GM12878 (cell line): Measurements from ENCODE around the gene NME7. TPM values are rescaled to one million over a fixed set of nuclear protein-coding genes. Genes with fewer than 3 reads are reported as not detected.

Source experiments
- ATAC-seq: fragments of 200-7000 bp; cut with Tn5 transposase; 3 replicates; pipeline ENCODE4 v1.9.1; 2020; ENCODE audit warnings: mild to moderate bottlenecking, moderate library complexity
- BruUV-seq: library from RNA; stranded (reverse); fragments of 400-500 nt; replicated peaks from 2 replicates; lab custom pipeline; 2021; lab: Mats Ljungman, UMichigan
- CTCF ChIA-PET: fragments of 300-600 bp; sonication (Branson Sonifier 250); formaldehyde crosslinking; extraction: SDS; loops from one replicate; lab custom pipeline; 2021; ENCODE audit warnings: inconsistent platforms; lab: Yijun Ruan, JAX
- POLR2A ChIA-PET: fragments of 350-600 bp; formaldehyde crosslinking; extraction: SDS; loops from one replicate; lab custom pipeline; 2021; ENCODE audit warnings: inconsistent platforms; lab: Charles Lee
- RAD21 ChIA-PET: fragments of 300-600 bp; sonication (Branson Sonifier 250); formaldehyde crosslinking; loops from one replicate; lab custom pipeline; 2023; ENCODE audit warnings: antibody characterized with exemption; ENCODE audit not compliant: unreplicated experiment; lab: Charles Lee
- SMC1A ChIA-PET: fragments of 300-600 bp; sonication (Branson Sonifier 250); formaldehyde crosslinking; loops from one replicate; lab custom pipeline; 2023; ENCODE audit not compliant: unreplicated experiment, uncharacterized antibody; lab: Charles Lee
- DNase-seq: peaks from one replicate; pipeline ENCODE4 v3.0.0-alpha.2; 2011; ENCODE audit warnings: low read depth, low spot score
- FAIRE-seq: peaks from 3 replicates; lab custom pipeline; 2011; peaks lifted over from hg19 to GRCh38; lab: Jason Lieb, UNC
- H2AFZ ChIP-seq: 2 replicates; pipeline ENCODE4 v1.6.0; 2011; ENCODE audit warnings: low read depth, low read length, control low read depth; ENCODE audit not compliant: control insufficient read depth
- H3K27ac ChIP-seq: 2 replicates; pipeline ENCODE4 v1.5.1; 2011; ENCODE audit warnings: control low read depth; ENCODE audit not compliant: control insufficient read depth, insufficient read depth
- H3K27me3 ChIP-seq, 2 experiments: replicated peaks in 1 of 2; 2 replicates each; pipeline versions ENCODE4 v1.6.0 to v1.6.1; 2011; ENCODE audit warnings: low read length in 1 of 2; ENCODE audit not compliant: control insufficient read depth in 2 of 2, insufficient read depth in 2 of 2
- H3K36me3 ChIP-seq, 2 experiments: 2 replicates each; pipeline ENCODE4 v1.5.1; 2011; ENCODE audit warnings: low read length in 1 of 2; ENCODE audit not compliant: control insufficient read depth in 2 of 2, insufficient read depth in 2 of 2
- H3K4me1 ChIP-seq: 2 replicates; pipeline ENCODE4 v1.6.1; 2011; ENCODE audit warnings: mild to moderate bottlenecking, low read length, moderate library complexity, mixed read lengths; ENCODE audit not compliant: control insufficient read depth, insufficient read depth
- H3K4me2 ChIP-seq: 2 replicates; pipeline ENCODE4 v1.6.0; 2011; ENCODE audit warnings: control low read depth; ENCODE audit not compliant: control insufficient read depth, insufficient read depth
- H3K4me3 ChIP-seq: fragments of 200-600 bp; sonication (generic); 2 replicates; pipeline ENCODE4 v1.5.1; 2016
- H3K79me2 ChIP-seq: 2 replicates; pipeline ENCODE4 v1.6.0; 2011; ENCODE audit warnings: low read length; ENCODE audit not compliant: control insufficient read depth, insufficient read depth
- H3K9ac ChIP-seq: 2 replicates; pipeline ENCODE4 v1.8.0; 2011; ENCODE audit warnings: low read length, control low read depth, mixed read lengths; ENCODE audit not compliant: control insufficient read depth, insufficient read depth
- H3K9me3 ChIP-seq: replicated peaks from 3 replicates; pipeline ENCODE4 v1.5.1; 2011; ENCODE audit warnings: mild to moderate bottlenecking, low read length; ENCODE audit not compliant: control insufficient read depth, insufficient read depth
- H4K20me1 ChIP-seq: 2 replicates; pipeline ENCODE4 v1.6.0; 2011; ENCODE audit not compliant: control insufficient read depth, insufficient read depth
- BACH1 ChIP-seq: fragments of 450-650 bp; IDR thresholded peaks from 2 replicates; pipeline ENCODE4 v1.6.1; 2017; ENCODE audit warnings: mild to moderate bottlenecking, borderline replicate concordance
- CBFB ChIP-seq: IDR thresholded peaks from 2 replicates; pipeline ENCODE4 v1.6.1; 2016; ENCODE audit warnings: antibody characterized with exemption, low read depth
- GATAD2B ChIP-seq: fragments of 450-650 bp; conservative IDR thresholded peaks from 2 replicates; pipeline ENCODE4 v1.6.1; 2017; ENCODE audit warnings: low read depth, mild to moderate bottlenecking, moderate library complexity
- HDAC2 ChIP-seq: fragments of 200-600 bp; sonication (generic); IDR thresholded peaks from 2 replicates; pipeline ENCODE4 v1.6.1; 2017
- JUNB ChIP-seq: IDR thresholded peaks from 2 replicates; pipeline ENCODE4 v1.6.1; 2016; ENCODE audit warnings: antibody characterized with exemption, mild to moderate bottlenecking
- MEF2B ChIP-seq: fragments of 450-650 bp; IDR thresholded peaks from 2 replicates; pipeline ENCODE4 v1.6.1; 2018; ENCODE audit warnings: mild to moderate bottlenecking, moderate library complexity; ENCODE audit not compliant: partially characterized antibody, poor library complexity, severe bottlenecking
- MTA2 ChIP-seq: fragments of 450-650 bp; IDR thresholded peaks from 2 replicates; pipeline ENCODE4 v1.6.1; 2016; ENCODE audit warnings: low read depth, mild to moderate bottlenecking, moderate library complexity
- MYC ChIP-seq: IDR thresholded peaks from 2 replicates; pipeline ENCODE4 v1.6.1; 2011; ENCODE audit warnings: mild to moderate bottlenecking, low read length, moderate library complexity, inconsistent platforms; ENCODE audit not compliant: insufficient read depth, insufficient replicate concordance, insufficient read length, severe bottlenecking
- POLR2AphosphoS5 ChIP-seq: IDR thresholded peaks from 2 replicates; pipeline ENCODE4 v1.6.1; 2011; ENCODE audit warnings: mild to moderate bottlenecking, low read length, inconsistent platforms
- RCOR1 ChIP-seq: conservative IDR thresholded peaks from 2 replicates; pipeline ENCODE4 v1.6.1; 2012; ENCODE audit warnings: low read depth, low read length, improper control_type of control experiment
- RFX5 ChIP-seq: IDR thresholded peaks from 2 replicates; pipeline ENCODE4 v1.6.1; 2011; ENCODE audit warnings: low read depth, low read length, improper control_type of control experiment
- SIX5 ChIP-seq: IDR thresholded peaks from 2 replicates; pipeline ENCODE4 v1.6.1; 2011; ENCODE audit warnings: mild to moderate bottlenecking, low read depth, low read length, moderate library complexity; ENCODE audit not compliant: severe bottlenecking
- SREBF1 ChIP-seq: IDR thresholded peaks from 2 replicates; pipeline ENCODE4 v1.6.1; 2012; ENCODE audit warnings: mild to moderate bottlenecking, low read length
- SUPT20H ChIP-seq: IDR thresholded peaks from 2 replicates; pipeline ENCODE4 v1.6.1; 2011; ENCODE audit warnings: low read depth, mild to moderate bottlenecking, low read length, moderate library complexity, borderline replicate concordance; ENCODE audit not compliant: control insufficient read depth
- TARDBP ChIP-seq: IDR thresholded peaks from 2 replicates; pipeline ENCODE4 v1.6.1; 2016; ENCODE audit warnings: borderline replicate concordance
- WGBS: methylation state at CpG from one replicate; pipeline ENCODE4 v1.1.6; 2016; ENCODE audit warnings: low lambda C conversion rate; ENCODE audit not compliant: insufficient replicate concordance, insufficient coverage; ENCODE audit errors: missing lambda C conversion rate; 5-methylcytosine and 5-hydroxymethylcytosine counted together
- in situ Hi-C: fragments of 300-500 bp; cut with MboI; formaldehyde crosslinking; loops from 9 replicates; pipeline ENCODE4 v1.14.3; 2018; ENCODE audit warnings: mixed read lengths
- intact Hi-C: fragments of 100-400 bp; cut with micrococcal nuclease; formaldehyde crosslinking; loops from one replicate; pipeline ENCODE4 v1.14.2; 2022; ENCODE audit not compliant: unreplicated experiment
- polyA plus RNA-seq, 11 experiments: library from polyadenylated mRNA; depleted of rRNA in 4 of 11; unstranded in 6 of 11; stranded (reverse) in 5 of 11; fragments of >200 nt; fragmentation: Nextera tagmentation in 4 of 11; fragmentation: Illumina TruSeq in 1 of 11; extraction: Ambion mirVana in 4 of 11; extraction: Trizol in 1 of 11; gene quantifications; 1 replicate in 1 of 11; 2 replicates in 10 of 11; pipeline versions ENCODE4 v1.2.1 to v1.2.3, GENCODE V29; 2011 to 2016; ENCODE audit warnings: inconsistent platforms in 2 of 11, missing spikeins in 2 of 11, low read depth in 1 of 11
- total RNA-seq, 4 experiments: library from RNA; depleted of rRNA in 3 of 4; stranded (reverse); fragments of >200 nt in 3 of 4; fragmentation: Illumina TruSeq in 1 of 4; extraction: Trizol in 1 of 4; gene quantifications; 2 replicates each; pipeline versions ENCODE4 v1.2.1 to v1.2.3, GENCODE V29; 2013 to 2021
- TF ChIP-seq, protein P1 (sequence below): fragments of 450-650 bp; IDR thresholded peaks from 2 replicates; pipeline ENCODE4 v1.6.1; 2017; ENCODE audit warnings: mild to moderate bottlenecking, low read depth, inconsistent platforms; ENCODE audit not compliant: poor library complexity, severe bottlenecking
- TF ChIP-seq, protein P2 (sequence below): IDR thresholded peaks from 2 replicates; pipeline ENCODE4 v1.6.1; 2012; ENCODE audit warnings: low read length, inconsistent platforms

Gene NME7
- total and polyA plus RNA-seq, 10 of the 15 experiments (the other 5 are each of a cell fraction or from before 2014, with no cell fraction given), result 1.5 to 15.6 (median 7.2) TPM

DNA sequence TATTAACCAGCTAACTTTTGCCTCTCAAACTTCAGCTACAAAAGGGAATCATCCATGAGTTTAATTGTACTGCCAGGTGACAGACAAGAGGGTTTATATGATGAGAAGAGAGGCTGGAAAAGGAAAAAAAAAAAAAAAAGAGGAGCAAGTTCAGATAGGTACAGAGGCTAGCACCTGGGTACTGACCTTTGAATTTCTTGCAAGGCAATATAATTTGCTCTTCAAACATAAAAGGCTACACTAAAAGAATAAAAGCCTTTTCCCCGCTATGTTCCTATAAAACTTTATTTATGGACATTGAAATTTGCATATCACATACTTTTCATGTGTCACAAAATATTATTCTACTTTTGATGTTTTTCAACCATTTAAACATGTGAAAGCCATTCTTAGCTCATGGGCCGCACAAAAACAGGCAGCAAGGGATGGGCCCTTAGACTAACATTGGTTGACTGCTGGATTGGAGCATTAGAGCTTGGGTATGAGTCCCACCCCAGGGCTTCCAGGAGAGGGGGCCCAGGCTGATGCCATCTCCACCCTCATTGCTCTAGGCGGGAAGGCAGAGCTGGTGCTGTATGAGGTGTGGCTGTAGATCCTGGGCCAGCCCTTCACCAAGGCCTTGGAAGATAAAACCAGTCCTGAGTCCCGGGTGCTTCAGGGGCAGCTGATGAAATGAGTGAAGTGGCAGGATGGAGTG, 216.8 kb downstream of the NME7 start (continued):
- TF ChIP-seq, protein P1, sequence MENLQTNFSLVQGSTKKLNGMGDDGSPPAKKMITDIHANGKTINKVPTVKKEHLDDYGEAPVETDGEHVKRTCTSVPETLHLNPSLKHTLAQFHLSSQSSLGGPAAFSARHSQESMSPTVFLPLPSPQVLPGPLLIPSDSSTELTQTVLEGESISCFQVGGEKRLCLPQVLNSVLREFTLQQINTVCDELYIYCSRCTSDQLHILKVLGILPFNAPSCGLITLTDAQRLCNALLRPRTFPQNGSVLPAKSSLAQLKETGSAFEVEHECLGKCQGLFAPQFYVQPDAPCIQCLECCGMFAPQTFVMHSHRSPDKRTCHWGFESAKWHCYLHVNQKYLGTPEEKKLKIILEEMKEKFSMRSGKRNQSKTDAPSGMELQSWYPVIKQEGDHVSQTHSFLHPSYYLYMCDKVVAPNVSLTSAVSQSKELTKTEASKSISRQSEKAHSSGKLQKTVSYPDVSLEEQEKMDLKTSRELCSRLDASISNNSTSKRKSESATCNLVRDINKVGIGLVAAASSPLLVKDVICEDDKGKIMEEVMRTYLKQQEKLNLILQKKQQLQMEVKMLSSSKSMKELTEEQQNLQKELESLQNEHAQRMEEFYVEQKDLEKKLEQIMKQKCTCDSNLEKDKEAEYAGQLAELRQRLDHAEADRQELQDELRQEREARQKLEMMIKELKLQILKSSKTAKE, result no peak
- TF ChIP-seq MTA2 (no peak), RCOR1 (no peak), BACH1 (no peak)

DNA sequence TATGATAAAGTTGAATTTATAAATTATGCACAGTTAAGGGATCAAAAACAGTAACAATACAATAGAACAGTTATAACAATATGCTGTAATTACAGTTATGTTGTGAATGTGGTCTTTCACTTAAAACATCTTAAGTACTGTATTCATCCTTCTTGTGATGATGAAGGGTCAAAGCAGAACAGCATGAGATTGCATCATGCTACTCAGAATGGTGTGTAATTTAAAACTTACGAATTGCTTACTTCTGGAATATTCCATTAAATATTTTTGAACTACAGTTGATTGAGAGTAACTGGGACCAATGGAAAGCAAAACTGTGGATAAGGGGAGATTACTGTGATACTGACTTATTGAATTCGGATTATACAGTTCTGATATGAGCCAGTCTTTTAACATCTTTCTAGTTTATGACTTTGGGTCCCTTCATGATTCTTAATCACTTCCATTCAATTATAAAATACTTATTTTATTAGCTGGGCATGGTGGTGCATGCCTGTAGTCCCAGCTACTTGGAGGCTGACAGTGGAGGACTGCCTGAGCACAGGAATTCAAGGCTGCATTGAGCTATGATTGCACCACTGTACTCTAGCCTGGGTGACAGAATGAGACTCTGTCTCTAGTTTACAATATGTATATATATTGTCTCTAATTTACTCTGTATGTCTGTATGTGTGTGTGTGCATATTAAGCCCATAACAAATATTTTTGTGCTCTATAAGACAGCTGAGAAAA, 217.9 kb downstream of the NME7 start:
- no peak for FAIRE-seq
- POLR2A ChIA-PET, result interaction anchor here (0.6 to 1.0 kb wide), 2 partner anchors 35 to 42 kb away, joined by 3 read pairs; no protein-coding TSS in a partner anchor
- H3K4me3 ChIP-seq, result no peak overlapping the region

More for the DNA sequence above, 217.9 kb downstream of the NME7 start:
- ATAC-seq (no peak), DNase-seq (no peak)
- Histone ChIP-seq H3K36me3 (no peaks in the 10 kb centered on the region), H3K27me3 (no peaks in the 10 kb centered on the region), H2AFZ (no peak overlapping the region), H3K9me3 (no peaks in the 10 kb centered on the region), H4K20me1 (no peaks in the 10 kb centered on the region), H3K9ac (no peak overlapping the region), H3K4me1 (no peaks in the 10 kb centered on the region), H3K79me2 (no peaks in the 10 kb centered on the region), H3K27ac (no peak overlapping the region), H3K4me2 (no peak overlapping the region)
- in situ Hi-C loops (no loop called here), intact Hi-C loops (no loop called here)
- 58% methylated on average over 2 of the region's 2 CpGs for WGBS
- ChIA-PET CTCF (interaction anchor here (0.6 to 2.1 kb wide), 6 partner anchors 12 to 1902 kb away, joined by 3 to 5 read pairs (median 4); no protein-coding TSS in a partner anchor), RAD21 (interaction anchor here (0.8 kb wide), 1 partner anchor 12 kb away, joined by 4 read pairs; no protein-coding TSS in a partner anchor), SMC1A (interaction anchor here (0.7 to 3.0 kb wide), 8 partner anchors 8 to 546 kb away, joined by 3 to 13 read pairs (median 4); partner anchors contain the start of genes BLZF1 and NME7)
- no peak for TF ChIP-seq MEF2B
- TF ChIP-seq SIX5, result no peak
- TF ChIP-seq RCOR1, result no peak
- TF ChIP-seq MYC, result no peak
- TF ChIP-seq JUNB, result no peak
- no peak for TF ChIP-seq GATAD2B
- no peak for TF ChIP-seq POLR2AphosphoS5
- no peak for TF ChIP-seq CBFB
- no peak for TF ChIP-seq SREBF1
- no peak for TF ChIP-seq SUPT20H
- TF ChIP-seq TARDBP, result no peak
- no peak for TF ChIP-seq RFX5
- TF ChIP-seq, protein P2, sequence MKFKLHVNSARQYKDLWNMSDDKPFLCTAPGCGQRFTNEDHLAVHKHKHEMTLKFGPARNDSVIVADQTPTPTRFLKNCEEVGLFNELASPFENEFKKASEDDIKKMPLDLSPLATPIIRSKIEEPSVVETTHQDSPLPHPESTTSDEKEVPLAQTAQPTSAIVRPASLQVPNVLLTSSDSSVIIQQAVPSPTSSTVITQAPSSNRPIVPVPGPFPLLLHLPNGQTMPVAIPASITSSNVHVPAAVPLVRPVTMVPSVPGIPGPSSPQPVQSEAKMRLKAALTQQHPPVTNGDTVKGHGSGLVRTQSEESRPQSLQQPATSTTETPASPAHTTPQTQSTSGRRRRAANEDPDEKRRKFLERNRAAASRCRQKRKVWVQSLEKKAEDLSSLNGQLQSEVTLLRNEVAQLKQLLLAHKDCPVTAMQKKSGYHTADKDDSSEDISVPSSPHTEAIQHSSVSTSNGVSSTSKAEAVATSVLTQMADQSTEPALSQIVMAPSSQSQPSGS, result no peak
- TF ChIP-seq HDAC2, result no peak
- no TSS peak for BruUV-seq
